HepG2 (cell line): Measurements from ENCODE around the gene DOCK3. TPM values are rescaled to one million over a fixed set of nuclear protein-coding genes. Genes with fewer than 3 reads are reported as not detected.

Experiments
- ATAC-seq: fragments of 200-7000 bp; cut with Tn5 transposase; 3 replicates; pipeline ENCODE4 v1.9.1; 2020; ENCODE audit warnings: mild to moderate bottlenecking, moderate library complexity
- BruUV-seq: library from RNA; stranded (reverse); fragments of 400-500 nt; replicated peaks from 2 replicates; lab custom pipeline; 2021; lab: Mats Ljungman, UMichigan
- CTCF ChIA-PET: fragments of 300-600 bp; formaldehyde crosslinking; extraction: SDS; loops from one replicate; lab custom pipeline; 2021; ENCODE audit warnings: low total read pairs, inconsistent platforms, low intra/inter-chr PET ratio; lab: Yijun Ruan, JAX
- POLR2A ChIA-PET: fragments of 350-600 bp; sonication (Branson Sonifier 250); formaldehyde crosslinking; loops from one replicate; lab custom pipeline; 2020; ENCODE audit warnings: antibody characterized with exemption, inconsistent platforms; lab: Yijun Ruan, JAX
- DNase-seq: peaks from one replicate; pipeline ENCODE4 v3.0.0-alpha.2; 2015; ENCODE audit warnings: low spot score
- FAIRE-seq: peaks from 3 replicates; lab custom pipeline; 2011; peaks lifted over from hg19 to GRCh38; lab: Jason Lieb, UNC
- H2AFZ ChIP-seq: one replicate; pipeline ENCODE4 v1.6.1; 2011; ENCODE audit warnings: low read length, inconsistent platforms
- H3K27ac ChIP-seq: fragments of 300-600 bp; 3 replicates; pipeline ENCODE4 v1.8.0; 2011; ENCODE audit warnings: mixed run types, mild to moderate bottlenecking, mixed read lengths, low read length, inconsistent platforms; ENCODE audit not compliant: insufficient read depth; ENCODE audit errors: extremely low read length
- H3K27me3 ChIP-seq, 2 experiments: fragments of 200-600 bp in 1 of 2; 2 replicates in 1 of 2; 3 replicates in 1 of 2; pipeline versions ENCODE4 v1.6.0 to v1.8.0; 2011; ENCODE audit warnings: low read length in 2 of 2, mild to moderate bottlenecking in 2 of 2, moderate library complexity in 2 of 2, inconsistent platforms in 1 of 2; ENCODE audit not compliant: insufficient read depth in 2 of 2, control insufficient read depth in 1 of 2
- H3K36me3 ChIP-seq, 2 experiments: fragments of 200-600 bp in 1 of 2; replicated peaks in 1 of 2; 2 replicates in 1 of 2; 3 replicates in 1 of 2; pipeline versions ENCODE4 v1.5.1 to v1.8.0; 2011; ENCODE audit warnings: low read length in 2 of 2, inconsistent platforms in 1 of 2; ENCODE audit not compliant: insufficient read depth in 2 of 2, control insufficient read depth in 1 of 2
- H3K4me1 ChIP-seq: 2 replicates; pipeline ENCODE4 v1.5.1; 2012; ENCODE audit warnings: low read length, inconsistent platforms; ENCODE audit not compliant: insufficient read depth
- H3K4me2 ChIP-seq: 2 replicates; pipeline ENCODE4 v1.6.0; 2011; ENCODE audit warnings: low read depth, low read length, inconsistent platforms
- H3K4me3 ChIP-seq, 3 experiments: fragments of 200-600 bp in 1 of 3; sonication (generic), shearing (Covaris generic) in 1 of 3; replicated peaks in 1 of 3; 2 replicates each; pipeline ENCODE4 v1.5.1; 2011 to 2016; ENCODE audit warnings: low read length in 3 of 3, inconsistent platforms in 2 of 3, low read depth in 2 of 3, mild to moderate bottlenecking in 2 of 3, control low read depth in 1 of 3, mixed read lengths in 1 of 3; ENCODE audit not compliant: insufficient read depth in 1 of 3
- H3K79me2 ChIP-seq: one replicate; pipeline ENCODE4 v1.6.1; 2011; ENCODE audit warnings: low read length, inconsistent platforms; ENCODE audit not compliant: insufficient read depth
- H3K9ac ChIP-seq: 2 replicates; pipeline ENCODE4 v1.6.0; 2011; ENCODE audit warnings: mild to moderate bottlenecking, low read depth, low read length, inconsistent platforms; ENCODE audit not compliant: insufficient read depth
- H3K9me3 ChIP-seq: 2 replicates; pipeline ENCODE4 v1.5.1; 2012; ENCODE audit warnings: mild to moderate bottlenecking, low read length
- H4K20me1 ChIP-seq: 2 replicates; pipeline ENCODE4 v1.6.0; 2011; ENCODE audit warnings: inconsistent platforms, mild to moderate bottlenecking, low read length, moderate library complexity; ENCODE audit not compliant: insufficient read depth
- ATAD3A ChIP-seq: sonication (generic); formaldehyde crosslinking; IDR thresholded peaks from 2 replicates; pipeline ENCODE4 v1.4.0; 2020; ENCODE audit warnings: missing genetic modification reagents
- ELK4 ChIP-seq: sonication (generic); formaldehyde crosslinking; IDR thresholded peaks from 2 replicates; pipeline ENCODE4 v1.9.0; 2021; ENCODE audit warnings: missing genetic modification reagents, borderline replicate concordance
- FOXJ3 ChIP-seq: sonication (generic); formaldehyde crosslinking; IDR thresholded peaks from 2 replicates; pipeline ENCODE4 v1.4.0; 2020; ENCODE audit warnings: missing genetic modification reagents, mild to moderate bottlenecking, borderline replicate concordance
- GLMP ChIP-seq: sonication (generic); formaldehyde crosslinking; IDR thresholded peaks from 2 replicates; pipeline ENCODE4 v1.9.0; 2021; ENCODE audit warnings: missing genetic modification reagents, mild to moderate bottlenecking, borderline replicate concordance
- HMG20A ChIP-seq: IDR thresholded peaks from 2 replicates; pipeline ENCODE4 v1.6.1; 2016; ENCODE audit warnings: borderline replicate concordance
- KLF11 ChIP-seq: IDR thresholded peaks from 2 replicates; pipeline ENCODE4 v1.6.1; 2016; ENCODE audit warnings: missing compliant biosample characterization
- KLF13 ChIP-seq: sonication (generic); formaldehyde crosslinking; IDR thresholded peaks from 2 replicates; pipeline ENCODE4 v1.4.0; 2020; ENCODE audit warnings: mild to moderate bottlenecking, missing genetic modification reagents
- MAFF ChIP-seq: IDR thresholded peaks from 2 replicates; pipeline ENCODE4 v1.6.1; 2011; ENCODE audit warnings: low read depth, low read length, improper control_type of control experiment
- MTF1 ChIP-seq: sonication (generic); formaldehyde crosslinking; IDR thresholded peaks from 2 replicates; pipeline ENCODE4 v1.5.0; 2020; ENCODE audit warnings: missing genetic modification reagents
- PLSCR1 ChIP-seq: sonication (generic); formaldehyde crosslinking; IDR thresholded peaks from 2 replicates; pipeline ENCODE4 v1.5.0; 2020; ENCODE audit warnings: missing genetic modification reagents, mild to moderate bottlenecking, borderline replicate concordance
- RAD21 ChIP-seq: fragments of 450-650 bp; formaldehyde crosslinking; IDR thresholded peaks from 2 replicates; pipeline ENCODE4 v1.5.0; 2020; ENCODE audit warnings: mild to moderate bottlenecking
- RCOR2 ChIP-seq: IDR thresholded peaks from 2 replicates; pipeline ENCODE4 v1.6.1; 2016; ENCODE audit warnings: missing biosample characterization, missing genetic modification reagents
- SIX4 ChIP-seq: sonication (generic); formaldehyde crosslinking; IDR thresholded peaks from 2 replicates; pipeline ENCODE4 v1.4.0; 2020; ENCODE audit warnings: missing genetic modification reagents
- STAG1 ChIP-seq: sonication (generic); formaldehyde crosslinking; IDR thresholded peaks from 2 replicates; pipeline ENCODE4 v1.4.0; 2020; ENCODE audit warnings: missing genetic modification reagents
- THAP11 ChIP-seq: IDR thresholded peaks from 2 replicates; pipeline ENCODE4 v1.6.1; 2016; ENCODE audit warnings: missing biosample characterization, missing genetic modification reagents
- UBTF ChIP-seq: sonication (generic); formaldehyde crosslinking; IDR thresholded peaks from 2 replicates; pipeline ENCODE4 v1.4.0; 2020; ENCODE audit warnings: mild to moderate bottlenecking, missing genetic modification reagents
- ZFP82 ChIP-seq: sonication (generic); formaldehyde crosslinking; IDR thresholded peaks from 2 replicates; pipeline ENCODE4 v1.5.1; 2020; ENCODE audit warnings: mild to moderate bottlenecking, missing genetic modification reagents, borderline replicate concordance
- ZNF331 ChIP-seq: sonication (generic); formaldehyde crosslinking; IDR thresholded peaks from 2 replicates; pipeline ENCODE4 v1.4.0; 2020; ENCODE audit warnings: missing genetic modification reagents
- ZNF350 ChIP-seq: sonication (generic); formaldehyde crosslinking; IDR thresholded peaks from 2 replicates; pipeline ENCODE4 v1.4.0; 2020; ENCODE audit warnings: mild to moderate bottlenecking, low read depth, missing genetic modification reagents, borderline replicate concordance
- ZNF501 ChIP-seq: sonication (generic); formaldehyde crosslinking; IDR thresholded peaks from 2 replicates; pipeline ENCODE4 v1.5.1; 2020; ENCODE audit warnings: mild to moderate bottlenecking, moderate library complexity, missing genetic modification reagents
- ZNF510 ChIP-seq: sonication (generic); formaldehyde crosslinking; IDR thresholded peaks from 2 replicates; pipeline ENCODE4 v1.4.0; 2020; ENCODE audit warnings: low read depth, mild to moderate bottlenecking, missing genetic modification reagents
- ZNF616 ChIP-seq: sonication (generic); formaldehyde crosslinking; IDR thresholded peaks from 2 replicates; pipeline ENCODE4 v1.5.0; 2020; ENCODE audit warnings: low read depth, mild to moderate bottlenecking, missing genetic modification reagents
- WGBS: methylation state at CpG from one replicate; pipeline ENCODE4 v1.1.6; 2017; ENCODE audit warnings: low lambda C conversion rate; 5-methylcytosine and 5-hydroxymethylcytosine counted together
- in situ Hi-C: cut with HindIII; loops from 2 replicates; pipeline ENCODE4 v1.10.0; 2017; ENCODE audit warnings: low pct_unique_long_range_greater_than_20kb; ENCODE audit not compliant: extremely low pct_ligation_motif_present
- intact Hi-C: fragments of 100-400 bp; cut with micrococcal nuclease; formaldehyde crosslinking; loops from one replicate; pipeline ENCODE4 v1.10.0; 2022; ENCODE audit not compliant: unreplicated experiment
- polyA plus RNA-seq, 8 experiments: library from polyadenylated mRNA; depleted of rRNA in 3 of 8; stranded (reverse) in 7 of 8; unstranded in 1 of 8; fragments of >200 nt; fragmentation: Illumina TruSeq in 4 of 8; extraction: Trizol in 4 of 8; gene quantifications; 2 replicates each; pipeline versions ENCODE4 v1.2.1 to v1.2.3, GENCODE V29; 2011 to 2016; ENCODE audit warnings: low read depth in 4 of 8, missing spikeins in 1 of 8, mixed read lengths in 1 of 8; ENCODE audit not compliant: insufficient read depth in 1 of 8
- total RNA-seq, 5 experiments: library from RNA; depleted of rRNA; stranded (reverse); fragments of >200 nt; fragmentation: Illumina TruSeq; extraction: Trizol; gene quantifications; 2 replicates each; pipeline ENCODE4 v1.2.3, GENCODE V29; 2016; ENCODE audit warnings: low read depth in 1 of 5

DOCK3 gene
- total and polyA plus RNA-seq, 2 of the 13 experiments (the other 11 are each of a cell fraction or from before 2014, with no cell fraction given): not detected

GRCh38 chr3:50971487-50971924 lies 296.8 kb downstream of the DOCK3 start (continued):
- TF ChIP-seq KLF11: 0 out of 2 replicates have a peak, but pooled peaks have one; percentile 28
- no peak for TF ChIP-seq ZNF510
- TF ChIP-seq HMG20A (CRISPR knock-in tag): no peak
- TF ChIP-seq ZNF501: 0 out of 2 replicates have a peak, but pooled peaks have one; percentile 38
- no peak for TF ChIP-seq ZNF350 (CRISPR knock-in tag)
- 0 out of 2 replicates have a peak, but pooled peaks have one; percentile 26 for TF ChIP-seq THAP11
- peak; percentile 91 for TF ChIP-seq MAFF
- no peak for TF ChIP-seq RCOR2
- TF ChIP-seq PLSCR1: no peak
- TF ChIP-seq ZNF616 (CRISPR knock-in tag): no peak
- TF ChIP-seq KLF13 (CRISPR knock-in tag): no peak
- TF ChIP-seq RAD21 (CRISPR knock-in tag): peak; percentile 84
- TF ChIP-seq STAG1 (CRISPR knock-in tag): peak; percentile 90
- TF ChIP-seq SIX4: 0 out of 2 replicates have a peak, but pooled peaks have one; percentile 23

- no CpG with 5 or more reads among the region's 2 CpGs for WGBS
- in situ Hi-C loops: no loop called here
- intact Hi-C loops: no loop called here
- ATAC-seq (peak; percentile 22; the same call in 2 of the 3 replicates), DNase-seq (no peak), FAIRE-seq (no peak)
- H3K27me3 ChIP-seq: no peaks in the 10 kb centered on the region
- ChIA-PET POLR2A (no interaction called here), CTCF (interaction anchor here (1.5 to 2.7 kb wide), 3 partner anchors 339 to 400 kb away, joined by 6 to 23 read pairs (median 8); no protein-coding TSS in a partner anchor)
- no peaks in the 10 kb centered on the region for H3K4me1 ChIP-seq
- H3K4me3 ChIP-seq: no peak overlapping the region
- BruUV-seq: no TSS peak
- H3K4me2 ChIP-seq: no peak overlapping the region
- H3K9me3 ChIP-seq: no peaks in the 10 kb centered on the region
- H3K9ac ChIP-seq: no peak overlapping the region
- H3K79me2 ChIP-seq: no peaks in the 10 kb centered on the region
- H3K36me3 ChIP-seq: no peaks in the 10 kb centered on the region
- H4K20me1 ChIP-seq: no peaks in the 10 kb centered on the region
- H2AFZ ChIP-seq: no peak overlapping the region
- no peak overlapping the region for H3K27ac ChIP-seq
- no peak for TF ChIP-seq MTF1 (CRISPR knock-in tag)
- no peak for TF ChIP-seq ZFP82 (CRISPR knock-in tag)
- TF ChIP-seq ELK4 (CRISPR knock-in tag): no peak
- TF ChIP-seq FOXJ3: no peak
- no peak for TF ChIP-seq ATAD3A
- TF ChIP-seq UBTF (CRISPR knock-in tag): no peak
- no peak for TF ChIP-seq ZNF331 (CRISPR knock-in tag)
- no peak for TF ChIP-seq GLMP (CRISPR knock-in tag)
These were observed 297.3 kb downstream of the DOCK3 start for GRCh38 chr3:50972029-50972428.
